Urinary bladder (tissue), 4 donors: Measurements from ENCODE around the gene NT5M. TPM values are rescaled to one million over a fixed set of nuclear protein-coding genes. Genes with fewer than 3 reads are reported as not detected.
"Not testable (repeated sequence)": the region's sequence is repeated elsewhere in the genome, so short reads cannot be mapped to it uniquely, and the experiment has no call there.

ENCODE experiments used
- DNase-seq: peaks from one replicate; pipeline ENCODE4 v3.0.0-alpha.2; 2015; ENCODE audit errors: extremely low spot score
- H3K27ac ChIP-seq: one replicate; pipeline ENCODE4 v1.5.1; 2013; ENCODE audit warnings: low read depth, mild to moderate bottlenecking, moderate library complexity
- H3K36me3 ChIP-seq: one replicate; pipeline ENCODE4 v1.6.1; 2013; ENCODE audit warnings: mild to moderate bottlenecking, moderate library complexity; ENCODE audit not compliant: insufficient read depth
- H3K4me1 ChIP-seq: one replicate; pipeline ENCODE4 v1.6.1; 2013; ENCODE audit warnings: mild to moderate bottlenecking, moderate library complexity; ENCODE audit not compliant: insufficient read depth
- H3K4me3 ChIP-seq: one replicate; pipeline ENCODE4 v1.5.1; 2013; ENCODE audit warnings: low read depth, low read length
- WGBS: extraction: QIAGEN DNeasy Blood & Tissue Kit; methylation state at CpG from one replicate; pipeline ENCODE4 v1.1.7; 2013; 5-methylcytosine and 5-hydroxymethylcytosine counted together
- polyA plus RNA-seq: library from polyadenylated mRNA; stranded (reverse); fragments of 200-250 nt; gene quantifications from one replicate; pipeline ENCODE4 v1.2.3, GENCODE V29; 2013
- total RNA-seq: library from RNA; depleted of rRNA; stranded (reverse); fragments of >200 nt; gene quantifications from one replicate; pipeline ENCODE4 v1.2.3, GENCODE V29; 2014
- donor health status: healthy with polysubstance abuse.
- donor health status: healthy.

NT5M gene
- total and polyA plus RNA-seq, 2 donors, result 1.6 to 5.9 TPM

DNA sequence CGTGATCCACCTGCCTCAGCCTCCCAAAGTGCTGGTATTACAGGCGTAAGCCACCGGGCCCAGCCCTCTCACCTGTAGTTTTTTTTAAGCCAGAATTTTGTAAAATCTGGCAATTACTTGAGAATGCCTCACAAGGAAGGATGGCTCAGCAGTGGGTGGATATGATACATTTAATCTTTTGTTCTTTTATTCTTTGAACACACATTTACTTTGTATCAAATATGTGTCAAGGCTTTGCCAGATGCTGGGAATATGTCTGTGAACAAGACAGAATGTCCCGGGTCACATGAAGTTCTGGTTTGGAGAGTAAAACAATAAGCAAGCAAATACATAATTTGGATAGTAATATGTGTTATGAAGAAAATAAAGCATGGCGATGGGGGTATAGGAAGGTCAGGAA is 17.2 kb upstream of the NT5M start:
- Histone ChIP-seq H3K36me3 (no peaks in the 10 kb centered on the region), H3K4me3 (no peak overlapping the region), H3K4me1 (no peaks in the 10 kb centered on the region), H3K27ac (no peak overlapping the region)
- WGBS, result 90% methylated on average over 5 of the region's 5 CpGs
- no peak for DNase-seq

DNA sequence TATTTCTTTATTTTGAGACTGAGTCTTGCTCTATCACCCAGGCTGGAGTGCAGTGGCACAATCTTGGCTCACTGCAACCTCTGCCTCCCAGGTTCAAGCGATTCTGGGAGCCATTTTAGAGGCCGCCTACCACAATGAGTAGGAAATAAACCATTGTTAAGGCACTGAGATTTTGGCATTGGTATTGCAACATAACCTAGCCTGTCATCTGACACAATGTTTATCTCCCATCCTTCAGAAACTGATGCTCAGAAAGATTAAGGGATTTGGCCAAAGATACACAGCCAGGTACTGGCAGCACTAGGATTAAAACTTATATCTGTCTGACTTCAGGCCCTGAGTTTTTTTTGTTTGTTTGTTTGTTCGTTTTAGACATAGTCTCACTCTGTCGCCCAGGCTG is 14.1 kb upstream of the NT5M start:
- Histone ChIP-seq H3K4me1 (no peaks in the 10 kb centered on the region), H3K4me3 (no peak overlapping the region), H3K27ac (no peak overlapping the region), H3K36me3 (no peaks in the 10 kb centered on the region)
- no peak for DNase-seq
- 86% methylated on average over 4 of the region's 4 CpGs for WGBS

GRCh38 chr17:17289701-17290100 is 13.5 kb upstream of the NT5M start:
- WGBS, result 81% methylated on average over 7 of the region's 7 CpGs
- H3K36me3 ChIP-seq, result no peaks in the 10 kb centered on the region
- H3K27ac ChIP-seq, result no peak overlapping the region
- DNase-seq, result no peak
- H3K4me3 ChIP-seq, result no peak overlapping the region
- no peaks in the 10 kb centered on the region for H3K4me1 ChIP-seq

DNA sequence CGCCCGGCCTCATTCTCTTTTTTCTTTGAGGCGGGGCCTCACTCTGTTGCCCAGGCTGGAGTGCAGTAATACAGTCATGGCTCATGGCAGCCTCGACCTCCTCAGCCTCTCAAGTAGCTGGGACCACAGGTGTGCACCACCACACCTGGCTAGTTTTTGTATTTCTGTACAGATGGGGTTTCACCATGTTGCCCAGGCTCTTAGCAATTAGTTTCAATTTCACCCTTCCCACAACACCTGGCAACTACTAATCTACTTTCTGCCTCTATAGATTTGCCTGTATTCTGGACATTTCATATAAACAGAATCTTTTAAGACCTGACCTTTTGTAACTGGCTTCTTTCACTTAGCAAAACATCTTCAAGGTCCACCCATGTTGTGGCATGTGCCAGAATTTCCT is 8.0 kb upstream of the NT5M start:
- H3K4me1 ChIP-seq, result no peaks in the 10 kb centered on the region
- no peak for DNase-seq
- WGBS, result 90% methylated on average over 4 of the region's 4 CpGs
- H3K4me3 ChIP-seq, result no peak overlapping the region
- no peak overlapping the region for H3K27ac ChIP-seq
- no peaks in the 10 kb centered on the region for H3K36me3 ChIP-seq

DNA sequence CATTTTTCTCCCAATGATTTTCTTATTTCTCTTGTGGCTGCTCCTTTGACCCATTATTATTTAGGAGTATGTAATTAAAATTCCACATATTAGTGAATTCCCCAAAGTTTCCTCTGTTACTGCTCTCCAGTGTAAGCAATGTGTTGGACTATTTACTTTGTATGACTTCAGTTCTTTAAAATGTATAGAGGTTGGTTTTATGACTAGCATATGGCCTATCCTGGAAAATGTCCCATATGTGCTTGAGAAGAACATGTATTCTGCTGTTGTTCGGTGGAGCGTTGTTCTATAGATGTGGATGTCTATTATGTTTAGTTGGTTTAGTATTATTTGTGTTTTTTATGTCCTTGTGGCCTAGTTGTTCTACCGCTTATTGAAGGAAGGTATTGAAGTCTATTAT is 6.0 kb upstream of the NT5M start:
- Histone ChIP-seq H3K4me3 (no peak overlapping the region), H3K36me3 (no peaks in the 10 kb centered on the region), H3K4me1 (no peaks in the 10 kb centered on the region), H3K27ac (no peak overlapping the region)
- no peak for DNase-seq
- 79% methylated on average over 3 of the region's 3 CpGs for WGBS

DNA sequence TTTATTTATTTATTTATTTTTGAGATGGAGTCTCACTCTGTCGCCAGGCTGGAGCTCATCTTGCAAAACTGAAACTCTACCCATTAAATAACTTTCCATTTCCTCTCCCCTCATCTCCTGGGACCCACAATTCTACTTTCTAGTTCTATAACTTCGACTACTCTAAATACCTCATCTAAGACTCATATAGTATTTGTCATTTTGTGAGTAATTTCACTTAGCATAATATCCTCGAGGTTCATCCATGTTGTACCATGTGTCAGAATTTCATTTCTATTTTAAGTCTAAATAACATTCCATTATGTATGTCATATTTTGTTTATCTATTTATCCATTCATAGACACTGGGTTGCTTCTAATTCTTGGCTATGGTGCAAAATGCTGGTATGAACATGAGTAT is 5.1 kb upstream of the NT5M start:
- H3K4me1 ChIP-seq, result no peaks in the 10 kb centered on the region
- WGBS, result 67% methylated on average over 3 of the region's 3 CpGs
- no peak overlapping the region for H3K4me3 ChIP-seq
- no peaks in the 10 kb centered on the region for H3K36me3 ChIP-seq
- DNase-seq, result no peak
- no peak overlapping the region for H3K27ac ChIP-seq

DNA sequence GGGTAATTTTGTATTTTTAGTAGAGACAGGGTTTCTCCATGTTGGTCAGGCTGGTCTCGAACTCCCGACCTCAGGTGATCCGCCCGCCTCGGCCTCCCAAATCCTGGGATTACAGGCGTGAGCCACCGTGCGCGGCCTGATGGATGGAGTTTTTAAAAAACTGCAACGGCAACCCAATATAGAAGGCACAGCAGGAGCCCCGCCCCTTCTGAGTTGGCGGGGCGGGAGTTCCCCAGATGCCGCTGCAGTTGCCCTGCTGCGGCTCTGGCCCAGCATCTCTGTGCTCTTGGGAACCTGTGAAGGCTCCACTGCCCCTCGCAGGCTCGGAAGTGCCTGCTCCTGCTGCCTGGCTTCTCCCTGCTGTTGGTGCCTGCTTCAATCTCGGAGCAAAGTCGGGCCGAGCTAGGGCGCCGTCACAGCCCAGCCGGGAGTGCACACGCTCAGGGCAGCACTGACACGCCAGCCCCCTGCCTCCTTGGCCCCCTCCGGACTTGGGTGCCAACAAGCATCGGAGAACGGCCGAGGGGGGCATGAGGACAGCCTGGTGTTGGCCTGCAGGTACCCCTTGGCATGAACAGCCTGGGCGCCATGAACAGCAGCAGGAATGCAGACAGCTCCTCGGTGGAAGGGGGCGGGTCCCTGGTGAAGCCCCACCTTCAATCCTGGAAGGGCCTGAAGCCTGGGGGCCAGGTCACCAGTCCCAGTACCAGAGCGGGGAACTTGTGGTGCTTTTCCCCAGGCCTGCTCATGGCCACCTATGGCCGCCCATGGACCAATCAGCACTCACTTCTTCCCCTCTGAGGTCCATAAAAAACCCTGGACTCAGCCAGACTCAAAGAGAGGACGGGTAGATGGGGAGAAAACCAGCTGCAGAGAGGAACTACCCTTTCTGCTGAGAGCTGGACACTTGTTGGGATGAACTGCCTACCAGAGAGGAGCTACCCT is 2.3 kb upstream of the NT5M start:
- no peaks in the 10 kb centered on the region for H3K4me1 ChIP-seq
- DNase-seq, result no peak
- no peak overlapping the region for H3K27ac ChIP-seq
- H3K36me3 ChIP-seq, result no peaks in the 10 kb centered on the region
- no peak overlapping the region for H3K4me3 ChIP-seq
- WGBS, result 11% methylated on average over 35 of the region's 35 CpGs

GRCh38 chr17:17301659-17302058 is 1.5 kb upstream of the NT5M start:
- H3K27ac ChIP-seq, H3K36me3 ChIP-seq, H3K4me3 ChIP-seq, H3K4me1 ChIP-seq, DNase-seq: not testable (repeated sequence)
- WGBS, result 94% methylated on average over 11 of the region's 11 CpGs

- WGBS, result 18% methylated on average over 21 of the region's 21 CpGs
- DNase-seq, result no peak
- H3K27ac ChIP-seq, result no peak overlapping the region
- no peaks in the 10 kb centered on the region for H3K36me3 ChIP-seq
- peak overlapping the region; percentile 82 for H3K4me3 ChIP-seq
- no peaks in the 10 kb centered on the region for H3K4me1 ChIP-seq
Observed at GRCh38 chr17:17303847-17304490, 796 bp downstream of the NT5M start.

DNA sequence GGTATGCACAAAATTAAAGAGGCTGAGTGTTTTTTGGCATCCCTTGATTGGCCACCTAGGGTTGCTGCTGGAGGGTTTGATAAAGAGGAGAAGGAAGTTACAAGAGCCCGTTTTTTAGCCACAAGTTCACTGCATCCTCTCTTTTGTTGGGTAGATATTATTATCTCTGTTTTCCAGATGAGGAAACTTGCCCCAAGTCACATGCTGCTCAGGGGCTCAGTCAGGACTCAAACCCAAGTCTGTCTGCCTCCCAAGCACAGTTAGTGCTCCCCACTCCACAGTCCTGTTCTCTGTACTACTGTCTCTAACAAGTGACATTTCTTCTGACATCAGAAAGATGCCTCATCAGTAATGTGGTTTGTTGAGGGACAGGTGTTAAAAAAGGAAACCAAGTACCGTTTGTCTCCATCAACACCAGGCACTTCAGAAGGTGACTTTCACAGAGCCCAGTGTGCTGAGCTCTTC is 1.4 kb downstream of the NT5M start:
- Histone ChIP-seq H3K4me1 (no peaks in the 10 kb centered on the region), H3K36me3 (no peaks in the 10 kb centered on the region), H3K27ac (no peak overlapping the region), H3K4me3 (no peak overlapping the region)
- 79% methylated on average over 2 of the region's 2 CpGs for WGBS
- no peak for DNase-seq

GRCh38 chr17:17305281-17305801 is 2.2 kb downstream of the NT5M start:
- Histone ChIP-seq H3K4me3 (no peak overlapping the region), H3K27ac (no peak overlapping the region), H3K36me3 (no peaks in the 10 kb centered on the region), H3K4me1 (no peaks in the 10 kb centered on the region)
- no peak for DNase-seq
- whole genome bisulfite sequencing, result 52% methylated on average over 8 of the region's 8 CpGs

- 97% methylated on average over 1 of the region's 1 CpG for WGBS
- Histone ChIP-seq H3K27ac (no peak overlapping the region), H3K36me3 (no peaks in the 10 kb centered on the region), H3K4me3 (no peak overlapping the region), H3K4me1 (no peaks in the 10 kb centered on the region)
- DNase-seq, result no peak
Observed at GRCh38 chr17:17309356-17309755, 6.2 kb downstream of the NT5M start.

DNA sequence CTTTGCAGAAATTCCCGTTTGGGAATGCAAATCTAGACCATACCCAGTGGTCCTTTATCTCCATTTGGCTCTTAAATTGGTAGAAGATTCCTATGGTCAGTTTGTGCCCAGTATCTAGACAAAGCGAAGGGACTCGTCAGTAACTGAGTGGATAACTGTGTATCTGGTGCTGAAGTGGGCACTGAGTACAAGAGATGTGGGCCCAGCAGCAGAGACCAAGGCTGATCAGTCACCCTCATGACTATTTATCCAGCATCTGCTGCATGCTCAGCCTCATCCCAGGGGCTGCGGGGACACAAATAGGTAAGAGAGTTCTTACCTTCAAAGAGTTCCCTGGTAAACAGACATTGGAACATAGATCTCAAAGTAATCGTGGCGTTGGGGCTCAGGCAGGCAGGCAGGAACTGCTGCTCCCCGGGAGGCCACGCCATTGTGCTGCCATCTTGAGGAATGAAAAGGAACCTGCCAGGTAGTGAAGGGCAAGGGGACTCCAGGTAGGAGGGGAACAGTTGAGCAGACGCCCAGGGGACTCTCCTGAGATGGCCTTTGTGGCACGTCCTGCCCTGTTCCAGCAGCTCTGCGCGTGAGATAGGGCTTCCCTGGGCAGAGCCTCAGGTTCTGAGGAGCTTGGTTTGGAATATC is 10.3 kb downstream of the NT5M start:
- H3K27ac ChIP-seq, result no peak overlapping the region
- no peak overlapping the region for H3K4me3 ChIP-seq
- no peaks in the 10 kb centered on the region for H3K4me1 ChIP-seq
- H3K36me3 ChIP-seq, result no peaks in the 10 kb centered on the region
- WGBS, result 61% methylated on average over 12 of the region's 12 CpGs
- no peak for DNase-seq
